ENCODE results near the gene RBM5. TPM values are rescaled to one million over a fixed set of nuclear protein-coding genes. Genes with fewer than 3 reads are reported as not detected.

The RBM5 gene
- total RNA-seq, 1 experiment from 2014 or later = 128 TPM

- TF ChIP-seq, protein P1, sequence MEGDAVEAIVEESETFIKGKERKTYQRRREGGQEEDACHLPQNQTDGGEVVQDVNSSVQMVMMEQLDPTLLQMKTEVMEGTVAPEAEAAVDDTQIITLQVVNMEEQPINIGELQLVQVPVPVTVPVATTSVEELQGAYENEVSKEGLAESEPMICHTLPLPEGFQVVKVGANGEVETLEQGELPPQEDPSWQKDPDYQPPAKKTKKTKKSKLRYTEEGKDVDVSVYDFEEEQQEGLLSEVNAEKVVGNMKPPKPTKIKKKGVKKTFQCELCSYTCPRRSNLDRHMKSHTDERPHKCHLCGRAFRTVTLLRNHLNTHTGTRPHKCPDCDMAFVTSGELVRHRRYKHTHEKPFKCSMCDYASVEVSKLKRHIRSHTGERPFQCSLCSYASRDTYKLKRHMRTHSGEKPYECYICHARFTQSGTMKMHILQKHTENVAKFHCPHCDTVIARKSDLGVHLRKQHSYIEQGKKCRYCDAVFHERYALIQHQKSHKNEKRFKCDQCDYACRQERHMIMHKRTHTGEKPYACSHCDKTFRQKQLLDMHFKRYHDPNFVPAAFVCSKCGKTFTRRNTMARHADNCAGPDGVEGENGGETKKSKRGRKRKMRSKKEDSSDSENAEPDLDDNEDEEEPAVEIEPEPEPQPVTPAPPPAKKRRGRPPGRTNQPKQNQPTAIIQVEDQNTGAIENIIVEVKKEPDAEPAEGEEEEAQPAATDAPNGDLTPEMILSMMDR (conservative IDR thresholded peaks at IDR 0.05; ENCODE audit: low read depth, low read length) = no peak
- TF ChIP-seq EZH2 (IDR thresholded peaks at IDR 0.05; ENCODE audit: low read length, unreplicated experiment) (no peak), EZH2phosphoT487 (IDR thresholded peaks at IDR 0.05; ENCODE audit: borderline replicate concordance, low read length) (no peak)
- Histone ChIP-seq H3K4me3 (ENCODE audit: low read length) (no peak overlapping the region), H3K9me2 (replicated peaks; ENCODE audit: low read length) (no peaks in the 10 kb centered on the region), H4K20me1 (ENCODE audit: low read length) (no peaks in the 10 kb centered on the region), H3K4me1 (ENCODE audit: insufficient read depth, low read length) (peaks cover 88% of the 10 kb centered on the region), H3F3A (ENCODE audit: low read length, unreplicated experiment) (no peaks in the 10 kb centered on the region), H3K4me2 (ENCODE audit: low read length) (peak overlapping the region; percentile 66), H3K27me3 (ENCODE audit: low read length) (no peaks in the 10 kb centered on the region), H3K9me3 (ENCODE audit: low read length) (no peaks in the 10 kb centered on the region), H3K9ac (ENCODE audit: low read length) (peak overlapping the region; percentile 87), H3K27ac (ENCODE audit: low read length) (peak overlapping the region; percentile 99), H2AFZ (ENCODE audit: low read length) (no peak overlapping the region), H3K36me3 (ENCODE audit: low read depth, low read length) (no peaks in the 10 kb centered on the region), H3K79me2 (ENCODE audit: low read length) (peaks cover 55% of the 10 kb centered on the region)
- 0 out of 2 replicates have a peak, but pooled peaks have one; percentile 2 for ATAC-seq
- ChIA-PET CTCF (no interaction called here), POLR2A (ENCODE audit: unreplicated experiment) (no interaction called here)
- intact Hi-C loops (cut with micrococcal nuclease) = no loop called here
- BruUV-seq (replicated peaks) = no TSS peak
- peak; percentile 58 for DNase-seq
Observed at GRCh38 chr3:50166620-50167019, 77.9 kb downstream of the RBM5 start.

DNA sequence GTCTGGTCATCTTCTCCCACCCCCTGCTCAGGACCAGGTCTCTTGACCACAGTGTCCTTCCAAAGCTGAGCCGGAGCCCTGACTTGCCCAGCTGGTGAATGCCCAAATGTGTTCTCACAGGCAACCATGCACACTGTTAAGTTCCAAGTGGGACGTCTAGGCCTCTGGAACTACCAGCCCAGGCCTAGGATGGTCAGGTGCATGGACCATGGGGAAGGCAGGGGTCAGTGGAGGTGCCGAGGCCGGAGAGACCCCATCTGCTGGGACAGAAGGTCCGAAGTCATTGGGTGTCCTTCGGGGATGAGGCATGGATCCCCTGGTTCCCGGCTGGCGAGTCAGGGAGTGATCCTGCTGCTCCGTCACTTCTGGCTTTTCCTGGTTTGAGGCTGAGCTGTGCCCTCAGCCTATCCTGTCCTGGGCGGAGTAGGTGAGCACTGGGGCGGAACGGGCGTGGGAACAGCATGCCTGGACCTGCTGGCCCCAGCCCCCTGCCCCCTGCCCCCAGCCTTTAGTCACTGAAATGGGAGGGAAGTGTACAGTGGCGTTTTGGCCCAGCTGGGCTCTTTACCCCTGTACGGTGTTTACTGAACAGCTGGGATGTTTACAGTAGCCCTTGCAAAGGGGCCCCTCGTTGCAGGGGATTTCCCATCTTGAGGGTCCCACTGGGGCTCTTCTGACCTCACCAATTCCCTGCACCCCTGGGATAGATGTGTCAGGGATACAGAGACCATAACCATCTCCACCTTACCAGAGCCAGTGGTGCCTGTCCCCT lies 78.5 kb downstream of the RBM5 start:
- peak overlapping the region; percentile 87 for H3K9ac ChIP-seq (ENCODE audit: low read length)

More for the DNA sequence above, 78.5 kb downstream of the RBM5 start:
- no peaks in the 10 kb centered on the region for H3K36me3 ChIP-seq (ENCODE audit: low read depth, low read length)
- H3K27ac ChIP-seq (ENCODE audit: low read length) = peak overlapping the region; percentile 99
- H3K4me2 ChIP-seq (ENCODE audit: low read length) = peak overlapping the region; percentile 66
- H3K79me2 ChIP-seq (ENCODE audit: low read length) = peaks cover 60% of the 10 kb centered on the region
- no peaks in the 10 kb centered on the region for H3F3A ChIP-seq (ENCODE audit: low read length, unreplicated experiment)
- no peak for TF ChIP-seq EZH2 (IDR thresholded peaks at IDR 0.05; ENCODE audit: low read length, unreplicated experiment)
- TF ChIP-seq, protein P1 (conservative IDR thresholded peaks at IDR 0.05; ENCODE audit: low read depth, low read length) = no peak
- no peak for TF ChIP-seq EZH2phosphoT487 (IDR thresholded peaks at IDR 0.05; ENCODE audit: borderline replicate concordance, low read length)
- CTCF ChIA-PET = no interaction called here
- no peaks in the 10 kb centered on the region for H3K9me3 ChIP-seq (ENCODE audit: low read length)
- TSS peak; percentile 58 for BruUV-seq (replicated peaks)
- no peaks in the 10 kb centered on the region for H3K27me3 ChIP-seq (ENCODE audit: low read length)
- H3K4me1 ChIP-seq (ENCODE audit: insufficient read depth, low read length) = peaks cover 82% of the 10 kb centered on the region
- no peaks in the 10 kb centered on the region for H3K9me2 ChIP-seq (replicated peaks; ENCODE audit: low read length)
- POLR2A ChIA-PET (ENCODE audit: unreplicated experiment) = interaction anchor here (0.6 kb wide), 2 partner anchors 68 to 1815 kb away, joined by 5 read pairs; partner anchors contain the start of gene GNAI2
- H3K4me3 ChIP-seq (ENCODE audit: low read length) = no peak overlapping the region
- intact Hi-C loops (cut with micrococcal nuclease) = no loop called here
- no peaks in the 10 kb centered on the region for H4K20me1 ChIP-seq (ENCODE audit: low read length)
- ATAC-seq = peak; percentile 12
- H2AFZ ChIP-seq (ENCODE audit: low read length) = no peak overlapping the region
- peak; percentile 71 for DNase-seq

All from PC-3 (cell line).